Muscle of leg (tissue), 9 donors: Measurements from ENCODE around the gene C19orf73. TPM values are rescaled to one million over a fixed set of nuclear protein-coding genes. Genes with fewer than 3 reads are reported as not detected.

Source experiments
- polyA plus RNA-seq, 8 donors: library from polyadenylated mRNA; unstranded; fragments of 120-200 nt; gene quantifications; one replicate each; pipeline versions ENCODE4 v1.2.1 to v1.2.3, GENCODE V29; 2013; ENCODE audit warnings: inconsistent platforms in 1 of 8, low replicate concordance in 1 of 8; ENCODE audit not compliant: insufficient read length in 8 of 8, insufficient read depth in 1 of 8
- total RNA-seq: library from RNA; stranded (reverse); fragments of 120-200 nt; gene quantifications from one replicate; pipeline ENCODE4 v1.2.4, GENCODE V29; 2013

Gene C19orf73
- total and polyA plus RNA-seq, 9 donors = 0.33 to 1.2 (median 0.69) TPM

Other genes with a start within 250 kb of the C19orf73 start
- gene PPP1R15A, start 246.7 kb downstream of the C19orf73 start, total RNA-seq = 32.2 TPM
- gene PPP1R15A, start 246.7 kb downstream of the C19orf73 start, polyA plus RNA-seq = 10 to 100 TPM; 49.0 to 84.7 (median 57.3) TPM
- gene TULP2, start 220.4 kb downstream of the C19orf73 start, total RNA-seq = 0.09 TPM
- gene TULP2, start 220.4 kb downstream of the C19orf73 start, polyA plus RNA-seq = under 1 TPM in 7 of 8 donors, not detected in 1; 0.13 to 0.88 (median 0.46) TPM
- 97.3 TPM for gene NUCB1, start 218.8 kb downstream of the C19orf73 start, total RNA-seq
- gene NUCB1, start 218.8 kb downstream of the C19orf73 start, polyA plus RNA-seq = 100 to 1,000 TPM; 141 to 216 (median 175) TPM
- 0.31 TPM for gene DHDH, start 185.4 kb downstream of the C19orf73 start, total RNA-seq
- gene DHDH, start 185.4 kb downstream of the C19orf73 start, polyA plus RNA-seq = 1 to 10 TPM in 1 of 8 donors, under 1 TPM in 7; 0.20 to 1.9 (median 0.42) TPM
- 27.1 TPM for gene BAX, start 164.3 kb downstream of the C19orf73 start, total RNA-seq
- 10 to 100 TPM; 33.9 to 52.4 (median 44.7) TPM for gene BAX, start 164.3 kb downstream of the C19orf73 start, polyA plus RNA-seq
- gene FTL, start 153.8 kb downstream of the C19orf73 start, total RNA-seq = 786 TPM
- 100 to 1,000 TPM; 576 to 914 (median 741) TPM for gene FTL, start 153.8 kb downstream of the C19orf73 start, polyA plus RNA-seq
- gene GYS1, start 125.8 kb downstream of the C19orf73 start, total RNA-seq = 43.8 TPM
- 10 to 100 TPM; 47.3 to 87.3 (median 65.3) TPM for gene GYS1, start 125.8 kb downstream of the C19orf73 start, polyA plus RNA-seq
- 63.8 TPM for gene RUVBL2, start 125.3 kb downstream of the C19orf73 start, total RNA-seq
- gene RUVBL2, start 125.3 kb downstream of the C19orf73 start, polyA plus RNA-seq = 10 to 100 TPM; 55.3 to 72.5 (median 66.9) TPM
- gene LHB, start 102.1 kb downstream of the C19orf73 start, total RNA-seq = not detected
- gene LHB, start 102.1 kb downstream of the C19orf73 start, polyA plus RNA-seq = not detected
- gene CGB3, start 94.8 kb downstream of the C19orf73 start, total RNA-seq = 0.22 TPM
- under 1 TPM in 2 of 8 donors, not detected in 6; 0.57 to 0.60 TPM for gene CGB3, start 94.8 kb downstream of the C19orf73 start, polyA plus RNA-seq
- not detected for gene CGB2, start 87.3 kb downstream of the C19orf73 start, total RNA-seq
- gene CGB2, start 87.3 kb downstream of the C19orf73 start, polyA plus RNA-seq = under 1 TPM in 1 of 8 donors, not detected in 7; 0.27 TPM
- not detected for gene CGB1, start 82.2 kb downstream of the C19orf73 start, total RNA-seq
- not detected for gene CGB1, start 82.2 kb downstream of the C19orf73 start, polyA plus RNA-seq
- 0.40 TPM for gene CGB5, start 75.3 kb downstream of the C19orf73 start, total RNA-seq
- gene CGB5, start 75.3 kb downstream of the C19orf73 start, polyA plus RNA-seq = 1 to 10 TPM in 1 of 8 donors, under 1 TPM in 2, not detected in 5; 0.23 to 1.4 (median 0.63) TPM
- gene CGB8, start 70.0 kb downstream of the C19orf73 start, total RNA-seq = 0.31 TPM
- under 1 TPM in 4 of 8 donors, not detected in 4; 0.20 to 0.58 (median 0.25) TPM for gene CGB8, start 70.0 kb downstream of the C19orf73 start, polyA plus RNA-seq
- 0.53 TPM for gene CGB7, start 61.4 kb downstream of the C19orf73 start, total RNA-seq
- gene CGB7, start 61.4 kb downstream of the C19orf73 start, polyA plus RNA-seq = 1 to 10 TPM in 4 of 8 donors, under 1 TPM in 4; 0.34 to 1.4 (median 0.87) TPM
- 1.6 TPM for gene NTF4, start 54.3 kb downstream of the C19orf73 start, total RNA-seq
- gene NTF4, start 54.3 kb downstream of the C19orf73 start, polyA plus RNA-seq = 1 to 10 TPM; 2.5 to 5.2 (median 3.6) TPM
- gene KCNA7, start 46.4 kb downstream of the C19orf73 start, total RNA-seq = 2.8 TPM
- gene KCNA7, start 46.4 kb downstream of the C19orf73 start, polyA plus RNA-seq = 1 to 10 TPM; 4.4 to 8.1 (median 6.4) TPM
- 157 TPM for gene SNRNP70, start 33.7 kb downstream of the C19orf73 start, total RNA-seq
- 100 to 1,000 TPM; 173 to 276 (median 221) TPM for gene SNRNP70, start 33.7 kb downstream of the C19orf73 start, polyA plus RNA-seq
- 11.6 TPM for gene LIN7B, start 4.8 kb downstream of the C19orf73 start, total RNA-seq
- 10 to 100 TPM in 6 of 8 donors, 1 to 10 TPM in 2; 9.6 to 14.4 (median 11.2) TPM for gene LIN7B, start 4.8 kb downstream of the C19orf73 start, polyA plus RNA-seq
- gene PPFIA3, start 401 bp upstream of the C19orf73 start, total RNA-seq = 5.5 TPM
- 10 to 100 TPM in 1 of 8 donors, 1 to 10 TPM in 7; 7.2 to 11.1 (median 8.3) TPM for gene PPFIA3, start 401 bp upstream of the C19orf73 start, polyA plus RNA-seq
- gene HRC, start 36.3 kb upstream of the C19orf73 start, total RNA-seq = 105 TPM
- gene HRC, start 36.3 kb upstream of the C19orf73 start, polyA plus RNA-seq = 100 to 1,000 TPM; 106 to 172 (median 135) TPM
- gene TRPM4, start 38.6 kb upstream of the C19orf73 start, total RNA-seq = 13.1 TPM
- 10 to 100 TPM; 24.0 to 52.5 (median 36.4) TPM for gene TRPM4, start 38.6 kb upstream of the C19orf73 start, polyA plus RNA-seq
- 0.49 TPM for gene SLC6A16, start 206.0 kb upstream of the C19orf73 start, total RNA-seq
- 1 to 10 TPM in 7 of 8 donors, under 1 TPM in 1; 0.50 to 3.2 (median 1.3) TPM for gene SLC6A16, start 206.0 kb upstream of the C19orf73 start, polyA plus RNA-seq
- 1.1 TPM for gene CD37, start 216.3 kb upstream of the C19orf73 start, total RNA-seq
- gene CD37, start 216.3 kb upstream of the C19orf73 start, polyA plus RNA-seq = 10 to 100 TPM; 15.3 to 27.7 (median 22.9) TPM
- 43.0 TPM for gene TEAD2, start 243.3 kb upstream of the C19orf73 start, total RNA-seq
- 10 to 100 TPM; 56.7 to 82.6 (median 74.2) TPM for gene TEAD2, start 243.3 kb upstream of the C19orf73 start, polyA plus RNA-seq
- 1.4 TPM for gene DKKL1, start 244.7 kb upstream of the C19orf73 start, total RNA-seq
- gene DKKL1, start 244.7 kb upstream of the C19orf73 start, polyA plus RNA-seq = 1 to 10 TPM; 1.6 to 4.0 (median 3.1) TPM